HCT116 (cell line): ENCODE results near the gene DCUN1D1.

Experiments used
- CEBPB ChIP-seq: IDR thresholded peaks from 2 replicates; pipeline ENCODE4 v1.6.1; 2012; ENCODE audit warnings: low read depth
- EGR1 ChIP-seq: IDR thresholded peaks from 2 replicates; pipeline ENCODE4 v1.6.1; 2012; ENCODE audit warnings: low read depth
- ELF1 ChIP-seq: IDR thresholded peaks from 2 replicates; pipeline ENCODE4 v1.6.1; 2012; ENCODE audit warnings: low read depth, borderline replicate concordance
- EZH2 ChIP-seq: fragments of 200-600 bp; sonication (generic); IDR thresholded peaks from 2 replicates; pipeline ENCODE4 v1.6.1; 2017; ENCODE audit warnings: antibody characterized with exemption, mixed run types
- POLR2A ChIP-seq: IDR thresholded peaks from 2 replicates; pipeline ENCODE4 v1.7.0; 2011; ENCODE audit warnings: borderline replicate concordance; ENCODE audit not compliant: insufficient read depth, insufficient read length; ENCODE audit errors: extremely low read depth
- REST ChIP-seq: IDR thresholded peaks from 2 replicates; pipeline ENCODE4 v1.6.1; 2012; ENCODE audit warnings: low read depth
- TF ChIP-seq, protein P1 (sequence below), 3 experiments: fragments of 200-600 bp in 1 of 3; sonication (generic) in 1 of 3; IDR thresholded peaks in 2 of 3; conservative IDR thresholded peaks in 1 of 3; 2 replicates each; pipeline ENCODE4 v1.5.1; 2012 to 2017; ENCODE audit warnings: low read depth in 2 of 3, low read length in 2 of 3, antibody characterized with exemption in 1 of 3, borderline replicate concordance in 1 of 3, control low read depth in 1 of 3, mild to moderate bottlenecking in 1 of 3, mixed read lengths in 1 of 3, mixed run types in 1 of 3, moderate library complexity in 1 of 3; ENCODE audit not compliant: insufficient read depth in 1 of 3
- TF ChIP-seq, protein P2 (sequence below): IDR thresholded peaks from 2 replicates; pipeline ENCODE4 v1.6.1; 2012

DNA sequence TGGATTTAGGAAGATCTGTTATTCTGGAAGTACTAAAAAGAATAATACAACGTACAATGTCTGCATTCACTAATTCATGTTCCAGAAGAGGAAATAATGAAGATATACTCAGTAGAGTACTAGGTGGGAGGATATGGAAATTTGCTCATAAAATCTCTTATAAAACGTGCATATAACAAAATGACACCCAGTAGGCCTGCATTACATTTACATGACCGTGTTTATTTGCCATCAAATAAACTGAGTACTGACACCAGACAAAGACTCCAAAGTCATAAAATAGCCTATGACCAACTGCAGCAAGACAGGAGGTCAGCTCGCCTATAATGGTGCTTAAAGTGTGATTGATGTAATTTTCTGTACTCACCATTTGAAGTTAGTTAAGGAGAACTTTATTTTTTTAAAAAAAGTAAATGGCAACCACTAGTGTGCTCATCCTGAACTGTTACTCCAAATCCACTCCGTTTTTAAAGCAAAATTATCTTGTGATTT, 60.4 kb downstream of the DCUN1D1 start:
- TF ChIP-seq CEBPB = no peak
- no peak for TF ChIP-seq EZH2
- TF ChIP-seq, protein P1, sequence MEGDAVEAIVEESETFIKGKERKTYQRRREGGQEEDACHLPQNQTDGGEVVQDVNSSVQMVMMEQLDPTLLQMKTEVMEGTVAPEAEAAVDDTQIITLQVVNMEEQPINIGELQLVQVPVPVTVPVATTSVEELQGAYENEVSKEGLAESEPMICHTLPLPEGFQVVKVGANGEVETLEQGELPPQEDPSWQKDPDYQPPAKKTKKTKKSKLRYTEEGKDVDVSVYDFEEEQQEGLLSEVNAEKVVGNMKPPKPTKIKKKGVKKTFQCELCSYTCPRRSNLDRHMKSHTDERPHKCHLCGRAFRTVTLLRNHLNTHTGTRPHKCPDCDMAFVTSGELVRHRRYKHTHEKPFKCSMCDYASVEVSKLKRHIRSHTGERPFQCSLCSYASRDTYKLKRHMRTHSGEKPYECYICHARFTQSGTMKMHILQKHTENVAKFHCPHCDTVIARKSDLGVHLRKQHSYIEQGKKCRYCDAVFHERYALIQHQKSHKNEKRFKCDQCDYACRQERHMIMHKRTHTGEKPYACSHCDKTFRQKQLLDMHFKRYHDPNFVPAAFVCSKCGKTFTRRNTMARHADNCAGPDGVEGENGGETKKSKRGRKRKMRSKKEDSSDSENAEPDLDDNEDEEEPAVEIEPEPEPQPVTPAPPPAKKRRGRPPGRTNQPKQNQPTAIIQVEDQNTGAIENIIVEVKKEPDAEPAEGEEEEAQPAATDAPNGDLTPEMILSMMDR (IDR thresholded peaks at IDR 0.05 in 2 of 3, conservative IDR thresholded peaks at IDR 0.05 in 1 of 3; ENCODE audit: borderline replicate concordance in 1 of 3, insufficient read depth in 1 of 3, low read depth in 2 of 3, low read length in 2 of 3) = no peak
- TF ChIP-seq POLR2A = no peak
- no peak for TF ChIP-seq REST
- TF ChIP-seq, protein P2, sequence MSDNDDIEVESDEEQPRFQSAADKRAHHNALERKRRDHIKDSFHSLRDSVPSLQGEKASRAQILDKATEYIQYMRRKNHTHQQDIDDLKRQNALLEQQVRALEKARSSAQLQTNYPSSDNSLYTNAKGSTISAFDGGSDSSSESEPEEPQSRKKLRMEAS = no peak
- no peak for TF ChIP-seq EGR1
- no peak for TF ChIP-seq ELF1
